GM12891 (cell line): ENCODE results near the gene VGLL4.
A peak's percentile ranks its signal among the peaks of the same experiment; 100 is the strongest.

Experiments
- DNase-seq: peaks from one replicate; pipeline ENCODE4 v3.0.0; 2011; ENCODE audit warnings: low spot score; ENCODE audit not compliant: insufficient read length
- FAIRE-seq: peaks from 2 replicates; lab custom pipeline; 2011; peaks lifted over from hg19 to GRCh38; lab: Jason Lieb, UNC
- PAX5 ChIP-seq: IDR thresholded peaks from 2 replicates; pipeline ENCODE4 v1.6.1; 2011; ENCODE audit warnings: low read length, moderate library complexity, mild to moderate bottlenecking; ENCODE audit not compliant: insufficient read depth, severe bottlenecking
- POLR2A ChIP-seq: IDR thresholded peaks from 2 replicates; pipeline ENCODE4 v1.6.1; 2011; ENCODE audit warnings: low read depth, low read length, control low read depth
- POLR2AphosphoS5 ChIP-seq: IDR thresholded peaks from 2 replicates; pipeline ENCODE4 v1.6.1; 2011; ENCODE audit warnings: low read depth, low read length, control low read depth
- POU2F2 ChIP-seq: IDR thresholded peaks from 2 replicates; pipeline ENCODE4 v1.6.1; 2011; ENCODE audit warnings: low read depth, mild to moderate bottlenecking, control low read depth, low read length, moderate library complexity
- SPI1 ChIP-seq: IDR thresholded peaks from 2 replicates; pipeline ENCODE4 v1.6.1; 2011; ENCODE audit warnings: low read depth, low read length, control low read depth
- TAF1 ChIP-seq: IDR thresholded peaks from 2 replicates; pipeline ENCODE4 v1.6.1; 2011; ENCODE audit warnings: low read depth, low read length, control low read depth

The VGLL4 gene

GRCh38 chr3:11640009-11640673, 3.6 kb downstream of the VGLL4 start:
- DNase-seq = no peak
- no peak for FAIRE-seq
- TF ChIP-seq SPI1 = 0 out of 2 replicates have a peak, but pooled peaks have one; percentile 5
- TF ChIP-seq POLR2A = no peak

GRCh38 chr3:11638495-11639358, 5.0 kb downstream of the VGLL4 start:
- FAIRE-seq = no peak
- DNase-seq = no peak
- TF ChIP-seq POLR2A (no peak), POLR2AphosphoS5 (no peak), PAX5 (no peak), TAF1 (no peak), POU2F2 (no peak), SPI1 (no peak)

DNA sequence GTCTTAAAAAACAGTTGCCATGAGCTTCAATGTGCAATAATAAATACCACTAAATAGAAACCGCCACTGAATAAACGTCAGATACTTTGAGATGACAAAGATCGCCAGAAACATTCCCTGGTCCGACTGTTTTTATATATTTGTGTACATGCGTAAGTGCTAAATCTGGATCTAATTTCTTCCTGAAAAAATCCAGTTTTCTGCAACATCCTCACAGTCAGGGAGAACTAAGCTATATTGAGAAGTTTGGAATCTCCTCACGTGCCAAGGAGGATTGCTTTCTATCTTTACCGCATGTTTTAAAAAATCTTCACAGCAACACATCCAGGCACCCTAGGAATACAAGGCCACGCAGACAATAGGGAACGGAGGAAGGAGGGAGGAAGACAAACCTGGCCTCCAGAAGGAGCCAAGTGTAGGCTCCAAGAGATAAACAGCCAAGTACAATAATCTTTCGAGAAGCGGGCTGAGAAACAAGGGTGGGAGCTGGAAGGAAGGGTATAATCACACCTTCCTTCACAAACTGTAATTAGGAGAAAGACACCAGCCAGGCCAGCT, 5.7 kb downstream of the VGLL4 start:
- DNase-seq (no peak), FAIRE-seq (no peak)
- no peak for TF ChIP-seq POLR2AphosphoS5
- TF ChIP-seq POU2F2 = no peak
- TF ChIP-seq POLR2A = no peak
- TF ChIP-seq SPI1 = no peak
- TF ChIP-seq PAX5 = no peak
- TF ChIP-seq TAF1 = no peak

- no peak for DNase-seq
- TF ChIP-seq POLR2AphosphoS5 = no peak
- TF ChIP-seq POLR2A = no peak
- no peak for TF ChIP-seq SPI1
- no peak for TF ChIP-seq PAX5
- TF ChIP-seq TAF1 = no peak
- FAIRE-seq = no peak
These were observed 7.3 kb downstream of the VGLL4 start for GRCh38 chr3:11636394-11636770.

DNA sequence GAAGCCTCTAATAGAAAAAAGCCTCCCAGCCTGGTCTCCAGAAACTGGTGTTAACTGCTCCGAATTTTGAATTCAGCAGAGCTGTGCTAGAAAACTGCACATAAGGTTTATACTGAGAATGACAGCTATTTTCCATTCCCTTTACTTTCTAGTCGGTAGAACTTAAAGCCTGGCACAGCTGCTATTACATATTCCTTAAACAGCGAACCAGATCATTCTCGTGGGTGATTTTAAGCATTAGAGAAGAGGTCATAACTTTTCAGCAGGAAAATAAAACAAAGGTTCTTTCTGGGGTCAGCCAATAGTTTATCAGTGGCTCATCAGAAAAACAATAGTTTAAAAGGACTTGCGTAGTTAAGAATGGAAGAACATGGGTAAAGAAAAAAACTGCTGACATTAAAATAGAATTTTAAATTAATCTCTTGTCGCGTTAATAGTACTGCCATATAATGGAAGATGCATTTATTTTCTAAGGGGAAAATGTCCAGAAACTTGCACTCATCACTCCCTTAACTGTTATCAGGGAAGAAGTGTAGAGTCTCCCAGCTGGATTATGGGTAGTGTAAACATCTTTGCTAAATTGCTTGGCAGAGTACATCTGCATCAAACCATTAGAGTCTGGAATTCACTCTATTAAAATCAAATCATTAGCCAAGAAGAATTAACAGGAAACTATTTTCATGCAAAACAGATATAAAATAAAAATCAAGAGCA, 7.9 kb downstream of the VGLL4 start:
- TF ChIP-seq POU2F2 = no peak
- TF ChIP-seq SPI1 = no peak
- no peak for TF ChIP-seq PAX5
- TF ChIP-seq POLR2A = no peak
- no peak for TF ChIP-seq POLR2AphosphoS5
- TF ChIP-seq TAF1 = no peak
- DNase-seq (no peak), FAIRE-seq (no peak)

GRCh38 chr3:11634974-11635612, 8.6 kb downstream of the VGLL4 start:
- DNase-seq (no peak), FAIRE-seq (no peak)
- TF ChIP-seq POLR2AphosphoS5 = no peak
- TF ChIP-seq POU2F2 = no peak
- no peak for TF ChIP-seq POLR2A
- TF ChIP-seq SPI1 = no peak
- no peak for TF ChIP-seq PAX5
- TF ChIP-seq TAF1 = no peak

DNA sequence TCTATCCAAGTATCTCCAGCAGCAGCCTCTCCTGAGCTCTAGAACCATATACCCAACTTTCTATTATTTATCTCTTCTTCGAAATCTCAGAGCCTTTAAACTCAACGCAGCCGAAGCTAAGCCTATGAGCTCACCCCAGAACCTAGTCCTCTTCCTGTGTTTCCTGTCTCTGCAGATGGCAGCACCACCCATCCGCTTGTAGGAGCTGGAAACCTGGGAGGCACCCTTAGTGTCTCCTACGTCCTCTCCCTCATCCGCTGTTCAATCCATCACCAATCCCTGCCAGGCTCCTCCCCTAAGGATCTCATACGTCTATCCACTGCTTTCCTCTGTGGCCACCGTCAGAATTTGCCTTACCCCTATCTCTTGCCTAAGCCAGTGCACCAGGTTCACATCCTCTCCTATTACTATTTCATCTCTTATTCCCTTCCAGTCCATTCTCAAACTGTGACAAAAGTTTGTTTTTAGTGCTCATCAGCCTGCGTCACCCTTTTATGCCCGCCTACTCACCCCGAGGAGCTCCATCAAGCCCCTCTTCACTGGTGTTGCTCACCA, 9.6 kb downstream of the VGLL4 start:
- FAIRE-seq = no peak
- TF ChIP-seq TAF1 = no peak
- TF ChIP-seq POLR2A = no peak
- no peak for TF ChIP-seq PAX5
- TF ChIP-seq POLR2AphosphoS5 = no peak
- no peak for TF ChIP-seq SPI1
- TF ChIP-seq POU2F2 = no peak
- DNase-seq = no peak

DNA sequence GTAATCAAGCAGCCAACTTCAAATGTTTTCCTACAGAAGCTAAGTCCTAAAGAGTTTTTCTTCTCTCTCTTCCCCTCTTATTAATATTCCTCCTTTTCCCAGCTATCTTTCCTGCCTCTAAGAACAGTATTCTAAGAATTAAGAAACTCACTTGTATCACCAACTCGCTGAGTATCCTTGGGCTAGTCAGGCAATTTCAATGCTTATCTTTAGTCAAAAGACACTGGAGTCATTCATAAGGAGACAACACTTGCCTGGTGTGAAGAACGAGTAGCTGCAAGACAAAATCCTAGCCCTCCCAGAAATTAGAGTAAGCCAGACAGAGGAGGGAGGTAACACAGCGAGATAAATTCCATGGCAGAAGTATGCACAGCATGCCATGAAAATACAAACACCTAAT, 10.7 kb downstream of the VGLL4 start:
- FAIRE-seq (no peak), DNase-seq (no peak)
- TF ChIP-seq POU2F2 (no peak), POLR2A (no peak), TAF1 (no peak), SPI1 (no peak), POLR2AphosphoS5 (no peak), PAX5 (no peak)

GRCh38 chr3:11632564-11632963, 11.2 kb downstream of the VGLL4 start:
- DNase-seq = no peak
- TF ChIP-seq TAF1 (no peak), SPI1 (no peak), POU2F2 (no peak), PAX5 (no peak)
- peak; percentile 20 for FAIRE-seq
